GM19452 (cell line): ENCODE measurements around the gene UFSP1.

Experiments used
- ATAC-seq: cut with Tn5 transposase; IDR thresholded peaks from one replicate; pipeline ENCODE4 v1.9.1; 2021; ENCODE audit not compliant: unreplicated experiment

UFSP1 gene

GRCh38 chr7:100882785-100883526 is 6.6 kb downstream of the UFSP1 start:
- ATAC-seq, result no peak

GRCh38 chr7:100882201-100882600 is 7.3 kb downstream of the UFSP1 start:
- ATAC-seq, result no peak

GRCh38 chr7:100881136-100881535 is 8.4 kb downstream of the UFSP1 start:
- no peak for ATAC-seq

- ATAC-seq, result no peak
Observed at GRCh38 chr7:100880645-100881044, 8.9 kb downstream of the UFSP1 start.

- ATAC-seq, result no peak
Observed at GRCh38 chr7:100879685-100880261, 9.7 kb downstream of the UFSP1 start.

GRCh38 chr7:100878685-100879084 is 10.8 kb downstream of the UFSP1 start:
- ATAC-seq, result no peak

GRCh38 chr7:100878013-100878412 is 11.5 kb downstream of the UFSP1 start:
- ATAC-seq, result no peak

- peak; percentile 32 for ATAC-seq
Observed at GRCh38 chr7:100875356-100875751, 14.2 kb downstream of the UFSP1 start.

- ATAC-seq, result peak; percentile 85
Observed at GRCh38 chr7:100874577-100875355, 14.7 kb downstream of the UFSP1 start, which contains the start of gene SRRT. TSS of gene SRRT (plus strand) at chr7:100875103. CDS start at chr7:100875591, 488 bp downstream.

GRCh38 chr7:100874300-100874576 is 15.3 kb downstream of the UFSP1 start:
- ATAC-seq, result no peak

GRCh38 chr7:100873599-100874299 is 15.8 kb downstream of the UFSP1 start:
- no peak for ATAC-seq

GRCh38 chr7:100867776-100868485 is 21.6 kb downstream of the UFSP1 start:
- no peak for ATAC-seq

- ATAC-seq, result no peak
Observed at GRCh38 chr7:100867040-100867775, 22.3 kb downstream of the UFSP1 start, which contains the start of gene TRIP6. TSS of gene TRIP6 (plus strand) at chr7:100867387. CDS start at chr7:100867498, 111 bp downstream.

- ATAC-seq, result no peak
Observed at GRCh38 chr7:100866729-100867039, 22.8 kb downstream of the UFSP1 start.

GRCh38 chr7:100865938-100866728 is 23.4 kb downstream of the UFSP1 start:
- ATAC-seq, result no peak

GRCh38 chr7:100865372-100865911 is 24.1 kb downstream of the UFSP1 start:
- ATAC-seq, result no peak

- ATAC-seq, result no peak
Observed at GRCh38 chr7:100864263-100864845, 25.2 kb downstream of the UFSP1 start.

- ATAC-seq, result no peak
Observed at GRCh38 chr7:100863406-100863950, 26.0 kb downstream of the UFSP1 start.

- ATAC-seq, result no peak
Observed at GRCh38 chr7:100861616-100861985, 27.9 kb downstream of the UFSP1 start.
